HCT116 (cell line): ENCODE data around the gene PEX26. TPM values are rescaled to one million over a fixed set of nuclear protein-coding genes. Genes with fewer than 3 reads are reported as not detected.

Source experiments
- ATAC-seq: fragments of 200-7000 bp; cut with Tn5 transposase; 2 replicates; pipeline ENCODE4 v1.9.1; 2020; ENCODE audit warnings: mild to moderate bottlenecking, moderate library complexity
- BruUV-seq: library from RNA; stranded (reverse); fragments of 400-500 nt; replicated peaks from 2 replicates; lab custom pipeline; 2021; lab: Mats Ljungman, UMichigan
- CTCF ChIA-PET: fragments of 300-600 bp; sonication (Branson Sonifier 250); formaldehyde crosslinking; loops from one replicate; lab custom pipeline; 2021; ENCODE audit warnings: antibody characterized with exemption; lab: Charles Lee
- POLR2A ChIA-PET: fragments of 300-600, 350-600 bp; sonication (Branson Sonifier 250); formaldehyde crosslinking; loops from one replicate; lab custom pipeline; 2021; ENCODE audit warnings: antibody characterized with exemption; lab: Charles Lee
- RAD21 ChIA-PET, 2 experiments: fragments of 300-600 bp; sonication (Branson Sonifier 250); formaldehyde crosslinking; loops; one replicate each; lab custom pipeline; 2023; ENCODE audit warnings: low total read pairs in 2 of 2; ENCODE audit not compliant: uncharacterized antibody in 2 of 2, unreplicated experiment in 2 of 2, low non-redundant PET in 1 of 2; lab: Charles Lee
- DNase-seq: peaks from one replicate; pipeline ENCODE4 v3.0.0-alpha.2; 2010; ENCODE audit warnings: low read depth, low spot score
- H2AFZ ChIP-seq: fragments of 200-600 bp; shearing (Covaris generic), sonication (generic); 2 replicates; pipeline ENCODE4 v1.6.1; 2017; ENCODE audit warnings: low read depth, mixed run types, mixed read lengths, antibody characterized with exemption, low read length; ENCODE audit not compliant: poor library complexity, severe bottlenecking
- H3K27ac ChIP-seq: 2 replicates; pipeline ENCODE4 v1.5.1; 2012; ENCODE audit warnings: low read depth, low read length
- H3K27me3 ChIP-seq: fragments of 200-600 bp; sonication (generic); 2 replicates; pipeline ENCODE4 v1.6.1; 2016; ENCODE audit warnings: mixed run types, low read length, mixed read lengths; ENCODE audit not compliant: insufficient read depth
- H3K36me3 ChIP-seq, 2 experiments: fragments of 200-500 bp in 1 of 2; fragments of 200-600 bp in 1 of 2; sonication (Bioruptor generic) in 1 of 2; sonication (generic) in 1 of 2; 2 replicates each; pipeline versions ENCODE4 v1.5.1 to v1.6.1; 2014 to 2016; ENCODE audit warnings: low read length in 2 of 2, inconsistent platforms in 1 of 2, mixed read lengths in 1 of 2, mixed run types in 1 of 2; ENCODE audit not compliant: insufficient read depth in 2 of 2, control insufficient read depth in 1 of 2
- H3K4me1 ChIP-seq, 2 experiments: fragments of 200-600 bp in 1 of 2; sonication (generic) in 1 of 2; 2 replicates each; pipeline versions ENCODE4 v1.5.1 to v1.6.1; 2012 to 2017; ENCODE audit warnings: low read length in 2 of 2, inconsistent platforms in 1 of 2, mild to moderate bottlenecking in 1 of 2, mixed read lengths in 1 of 2, mixed run types in 1 of 2, moderate library complexity in 1 of 2; ENCODE audit not compliant: insufficient read depth in 2 of 2, control insufficient read depth in 1 of 2
- H3K4me2 ChIP-seq: fragments of 200-600 bp; sonication (generic); 2 replicates; pipeline ENCODE4 v1.6.1; 2017; ENCODE audit warnings: mixed run types, low read length, mixed read lengths
- H3K4me3 ChIP-seq, 2 experiments: fragments of 200-600 bp in 1 of 2; sonication (generic) in 1 of 2; replicated peaks in 1 of 2; 2 replicates each; pipeline ENCODE4 v1.5.1; 2011 to 2016; ENCODE audit warnings: low read length in 2 of 2, control low read depth in 1 of 2, low read depth in 1 of 2, mild to moderate bottlenecking in 1 of 2, mixed read lengths in 1 of 2, mixed run types in 1 of 2
- H3K79me2 ChIP-seq: fragments of 200-600 bp; sonication (generic); 2 replicates; pipeline ENCODE4 v1.6.1; 2017; ENCODE audit warnings: mild to moderate bottlenecking, mixed run types, low read length, moderate library complexity, mixed read lengths; ENCODE audit not compliant: insufficient read depth
- H3K9ac ChIP-seq: fragments of 200-600 bp; sonication (generic); 2 replicates; pipeline ENCODE4 v1.6.1; 2016; ENCODE audit warnings: low read length, mixed read lengths
- H3K9me2 ChIP-seq: fragments of 200-600 bp; sonication (generic), shearing (Covaris generic); 2 replicates; pipeline ENCODE4 v1.6.1; 2017; ENCODE audit warnings: mixed run types, mild to moderate bottlenecking, moderate library complexity; ENCODE audit not compliant: insufficient read depth
- H3K9me3 ChIP-seq, 2 experiments: fragments of 200-500 bp in 1 of 2; fragments of 200-600 bp in 1 of 2; sonication (Bioruptor generic) in 1 of 2; sonication (generic) in 1 of 2; 2 replicates each; pipeline ENCODE4 v1.6.1; 2014 to 2017; ENCODE audit warnings: low read length in 2 of 2, mixed read lengths in 2 of 2, inconsistent platforms in 1 of 2, low read depth in 1 of 2, mild to moderate bottlenecking in 1 of 2, mixed run types in 1 of 2, moderate library complexity in 1 of 2; ENCODE audit not compliant: control insufficient read depth in 1 of 2, insufficient read depth in 1 of 2
- H4K20me1 ChIP-seq: fragments of 200-600 bp; sonication (generic), shearing (Covaris generic); 2 replicates; pipeline ENCODE4 v1.6.1; 2017; ENCODE audit warnings: mixed run types, mild to moderate bottlenecking, moderate library complexity; ENCODE audit not compliant: insufficient read depth
- RAD21 ChIP-seq: IDR thresholded peaks from 2 replicates; pipeline ENCODE4 v1.6.1; 2012; ENCODE audit warnings: low read depth, mild to moderate bottlenecking
- SP1 ChIP-seq: IDR thresholded peaks from 2 replicates; pipeline ENCODE4 v1.6.1; 2012; ENCODE audit warnings: low read depth
- ZFX ChIP-seq: fragments of 450-650 bp; IDR thresholded peaks from 2 replicates; pipeline ENCODE4 v1.6.1; 2017
- intact Hi-C: fragments of 100-400 bp; cut with micrococcal nuclease; formaldehyde crosslinking; loops from 2 replicates; pipeline ENCODE4 v1.10.0; 2022
- total RNA-seq: library from RNA; stranded (reverse); gene quantifications from one replicate; pipeline ENCODE4 v1.2.1, GENCODE V29; 2021; ENCODE audit not compliant: unreplicated experiment
- TF ChIP-seq, protein P1 (sequence below): IDR thresholded peaks from 2 replicates; pipeline ENCODE4 v1.6.1; 2012

Gene PEX26
- total RNA-seq, 1 experiment from 2014 or later, result 26.4 TPM

DNA sequence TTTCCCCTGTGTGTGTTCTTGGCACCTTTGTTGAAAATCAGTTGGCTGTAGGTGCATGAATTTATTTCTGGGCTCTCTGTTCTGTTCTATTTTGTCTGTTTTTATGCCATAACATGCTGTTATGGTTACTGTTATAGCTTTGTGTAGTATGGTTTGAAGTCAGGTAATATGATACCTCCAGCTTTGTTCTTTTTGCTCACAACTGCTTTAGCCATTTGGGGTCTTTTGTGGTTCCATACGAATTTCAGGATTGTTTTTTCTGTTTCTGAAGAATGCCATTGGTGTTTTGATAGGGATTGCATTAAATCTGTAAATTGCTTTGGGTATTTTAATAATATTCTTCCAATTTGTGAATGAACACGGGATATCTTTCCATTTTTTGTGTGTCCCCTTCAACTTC lies 4.7 kb downstream of the PEX26 start:
- DNase-seq (no peak), ATAC-seq (no peak)
- no peaks in the 10 kb centered on the region for H3K9me3 ChIP-seq
- H3K9me2 ChIP-seq, result no peaks in the 10 kb centered on the region
- RAD21 ChIA-PET, result no interaction called here
- no peak overlapping the region for H3K4me3 ChIP-seq
- no peak overlapping the region for H2AFZ ChIP-seq
- no peak for TF ChIP-seq ZFX
- no peaks in the 10 kb centered on the region for H3K27me3 ChIP-seq
- H4K20me1 ChIP-seq, result no peaks in the 10 kb centered on the region
- no TSS peak for BruUV-seq
- POLR2A ChIA-PET, result no interaction called here
- peaks cover 21 to 44% of the 10 kb centered on the region in 2 experiments; a peak in 3 of 4 replicates for H3K36me3 ChIP-seq
- no peak overlapping the region for H3K27ac ChIP-seq
- no peak overlapping the region for H3K9ac ChIP-seq
- no peak overlapping the region for H3K4me2 ChIP-seq
- H3K79me2 ChIP-seq, result peaks cover 51% of the 10 kb centered on the region
- CTCF ChIA-PET, result no interaction called here
- peaks cover 4 to 10% of the 10 kb centered on the region in 2 experiments; a peak in 3 of 4 replicates for H3K4me1 ChIP-seq
- intact Hi-C loops, result no loop called here

DNA sequence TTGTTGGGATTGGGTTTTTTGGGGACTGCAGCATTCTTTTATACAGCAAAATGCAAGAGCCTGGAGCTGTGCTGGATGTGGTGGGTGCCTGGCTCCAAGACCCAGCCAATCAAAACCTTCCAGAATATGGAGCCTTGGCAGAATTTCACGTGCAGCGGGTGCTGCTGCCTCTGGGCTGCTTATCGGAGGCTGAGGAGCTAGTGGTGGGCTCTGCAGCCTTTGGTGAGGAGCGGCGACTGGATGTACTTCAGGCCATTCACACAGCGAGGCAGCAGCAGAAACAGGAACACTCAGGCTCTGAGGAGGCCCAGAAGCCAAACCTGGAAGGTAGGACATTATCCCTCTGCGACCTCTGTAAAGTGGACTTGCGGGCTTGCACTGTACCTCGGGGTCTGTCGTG lies 5.6 kb downstream of the PEX26 start:
- no peaks in the 10 kb centered on the region for H3K9me3 ChIP-seq
- no peak for ATAC-seq
- peaks cover 4 to 10% of the 10 kb centered on the region in 2 experiments; a peak in 3 of 4 replicates for H3K4me1 ChIP-seq
- TF ChIP-seq, protein P1, sequence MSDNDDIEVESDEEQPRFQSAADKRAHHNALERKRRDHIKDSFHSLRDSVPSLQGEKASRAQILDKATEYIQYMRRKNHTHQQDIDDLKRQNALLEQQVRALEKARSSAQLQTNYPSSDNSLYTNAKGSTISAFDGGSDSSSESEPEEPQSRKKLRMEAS, result no peak
- TF ChIP-seq SP1 (no peak), RAD21 (no peak)
- TF ChIP-seq, all 23 proteins: peak for 0
- Histone ChIP-seq H3K36me3 (peaks cover 27 to 51% of the 10 kb centered on the region in 2 experiments; a peak in 3 of 4 replicates), H3K9ac (no peak overlapping the region), H3K27ac (no peak overlapping the region), H3K9me2 (no peaks in the 10 kb centered on the region), H2AFZ (no peak overlapping the region), H3K27me3 (no peaks in the 10 kb centered on the region), H3K4me2 (no peak overlapping the region), H3K79me2 (peaks cover 45% of the 10 kb centered on the region), H4K20me1 (no peaks in the 10 kb centered on the region), H3K4me3 (no peak overlapping the region)
- ChIA-PET RAD21 (no interaction called here), CTCF (no interaction called here), POLR2A (no interaction called here)
- no TSS peak for BruUV-seq
- intact Hi-C loops, result no loop called here
- DNase-seq, result no peak
